ENCODE results near the gene RAB15. TPM values are rescaled to one million over a fixed set of nuclear protein-coding genes. Genes with fewer than 3 reads are reported as not detected.

Gene RAB15
- total RNA-seq, 2 donors from 2014 or later, result 3.2 to 7.8 TPM

- ATAC-seq (ENCODE audit: insufficient number of reproducible peaks, low FRiP score, low read depth), result no peak
- DNase-seq (ENCODE audit: low spot score), result no peak
- Histone ChIP-seq H3K9me3 (no peaks in the 10 kb centered on the region), H3K4me3 (no peak overlapping the region), H3K27me3 (replicated peaks; ENCODE audit: insufficient read depth) (no peaks in the 10 kb centered on the region), H3K4me1 (ENCODE audit: control insufficient read depth in 1 of 2, low read depth in 2 of 2) (peaks cover 0 to 4% of the 10 kb centered on the region in 2 donors), H3K27ac (no peak overlapping the region), H3K36me3 (no peaks in the 10 kb centered on the region)
- TF ChIP-seq, protein P1, sequence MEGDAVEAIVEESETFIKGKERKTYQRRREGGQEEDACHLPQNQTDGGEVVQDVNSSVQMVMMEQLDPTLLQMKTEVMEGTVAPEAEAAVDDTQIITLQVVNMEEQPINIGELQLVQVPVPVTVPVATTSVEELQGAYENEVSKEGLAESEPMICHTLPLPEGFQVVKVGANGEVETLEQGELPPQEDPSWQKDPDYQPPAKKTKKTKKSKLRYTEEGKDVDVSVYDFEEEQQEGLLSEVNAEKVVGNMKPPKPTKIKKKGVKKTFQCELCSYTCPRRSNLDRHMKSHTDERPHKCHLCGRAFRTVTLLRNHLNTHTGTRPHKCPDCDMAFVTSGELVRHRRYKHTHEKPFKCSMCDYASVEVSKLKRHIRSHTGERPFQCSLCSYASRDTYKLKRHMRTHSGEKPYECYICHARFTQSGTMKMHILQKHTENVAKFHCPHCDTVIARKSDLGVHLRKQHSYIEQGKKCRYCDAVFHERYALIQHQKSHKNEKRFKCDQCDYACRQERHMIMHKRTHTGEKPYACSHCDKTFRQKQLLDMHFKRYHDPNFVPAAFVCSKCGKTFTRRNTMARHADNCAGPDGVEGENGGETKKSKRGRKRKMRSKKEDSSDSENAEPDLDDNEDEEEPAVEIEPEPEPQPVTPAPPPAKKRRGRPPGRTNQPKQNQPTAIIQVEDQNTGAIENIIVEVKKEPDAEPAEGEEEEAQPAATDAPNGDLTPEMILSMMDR (IDR thresholded peaks at IDR 0.05), result no peak
Measured at GRCh38 chr14:64995291-64995690, 23.2 kb upstream of the RAB15 start.

GRCh38 chr14:64994540-64994939 lies 22.4 kb upstream of the RAB15 start:
- Histone ChIP-seq H3K27ac (no peak overlapping the region), H3K9me3 (no peaks in the 10 kb centered on the region), H3K27me3 (replicated peaks; ENCODE audit: insufficient read depth) (no peaks in the 10 kb centered on the region), H3K4me3 (no peak overlapping the region), H3K4me1 (ENCODE audit: control insufficient read depth in 1 of 2, low read depth in 2 of 2) (peaks cover 0 to 4% of the 10 kb centered on the region in 2 donors), H3K36me3 (no peaks in the 10 kb centered on the region)
- ATAC-seq (ENCODE audit: insufficient number of reproducible peaks, low FRiP score, low read depth) (no peak), DNase-seq (ENCODE audit: low spot score) (no peak)
- TF ChIP-seq, protein P1 (IDR thresholded peaks at IDR 0.05), result no peak

DNA sequence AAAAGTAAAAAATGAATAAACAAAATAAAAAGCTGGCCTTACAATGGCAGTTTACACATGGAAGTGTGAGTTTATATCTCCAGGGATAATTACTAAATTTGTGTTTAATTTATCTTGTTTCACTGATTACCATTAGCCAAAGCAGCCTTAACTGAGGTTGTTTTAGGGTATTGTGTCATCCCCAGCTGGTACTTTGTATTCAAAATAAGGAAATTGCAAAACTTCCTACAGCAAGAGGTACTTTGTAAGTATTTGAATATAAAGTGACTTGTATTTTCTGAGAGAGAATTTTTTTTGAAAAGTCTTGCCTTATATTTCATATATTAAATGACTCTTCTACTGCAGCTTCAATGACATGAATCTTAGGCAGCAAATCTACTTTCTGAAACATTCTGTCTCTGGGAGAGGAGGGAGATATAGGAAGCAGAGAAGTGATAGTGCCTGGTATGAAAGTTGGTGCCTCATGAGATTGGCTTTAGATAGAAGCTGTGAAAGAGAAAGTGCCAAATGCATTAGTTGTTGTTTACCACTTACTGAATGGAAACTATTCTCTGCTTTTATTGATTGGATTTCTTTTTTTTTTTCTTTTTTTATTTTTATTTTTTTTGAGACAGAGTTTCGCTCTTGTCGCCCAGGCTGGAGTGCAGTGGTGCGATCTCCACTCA lies 21.3 kb upstream of the RAB15 start:
- ATAC-seq (ENCODE audit: insufficient number of reproducible peaks, low FRiP score, low read depth) (no peak), DNase-seq (ENCODE audit: low spot score) (no peak)
- no peaks in the 10 kb centered on the region for H3K27me3 ChIP-seq (replicated peaks; ENCODE audit: insufficient read depth)
- no peaks in the 10 kb centered on the region for H3K9me3 ChIP-seq
- peaks cover 0 to under 1% of the 10 kb centered on the region in 2 donors for H3K4me1 ChIP-seq (ENCODE audit: control insufficient read depth in 1 of 2, low read depth in 2 of 2)
- TF ChIP-seq, protein P1 (IDR thresholded peaks at IDR 0.05), result no peak
- H3K4me3 ChIP-seq, result no peak overlapping the region
- H3K27ac ChIP-seq, result no peak overlapping the region
- no peaks in the 10 kb centered on the region for H3K36me3 ChIP-seq

DNA sequence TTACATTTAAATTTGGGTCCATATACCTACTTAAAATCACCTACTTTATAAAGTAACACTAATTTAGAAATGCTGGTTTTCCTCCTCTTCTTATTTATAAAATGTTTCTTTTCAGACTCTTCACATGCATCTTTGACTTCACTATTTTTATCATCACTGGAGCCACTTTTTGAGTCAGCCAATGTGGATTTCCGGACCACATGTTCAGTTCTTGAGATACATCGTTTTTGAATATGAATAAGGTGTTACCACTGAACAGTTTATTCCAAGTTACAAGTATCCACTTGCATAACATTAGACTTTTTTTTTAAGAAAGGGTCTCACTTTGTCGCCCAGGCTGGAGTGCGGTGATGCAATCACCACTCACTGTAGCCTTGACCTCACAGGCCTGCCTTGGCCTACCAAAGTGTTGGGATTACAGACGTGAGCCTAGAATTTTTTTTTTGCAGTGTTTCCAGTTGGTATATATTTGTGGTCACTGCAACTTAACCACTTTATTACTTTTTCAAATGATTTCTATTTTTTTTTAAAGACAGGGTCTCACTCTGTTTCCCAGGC lies 20.3 kb upstream of the RAB15 start:
- no peaks in the 10 kb centered on the region for H3K27me3 ChIP-seq (replicated peaks; ENCODE audit: insufficient read depth)
- ATAC-seq (ENCODE audit: insufficient number of reproducible peaks, low FRiP score, low read depth), result no peak

DNA sequence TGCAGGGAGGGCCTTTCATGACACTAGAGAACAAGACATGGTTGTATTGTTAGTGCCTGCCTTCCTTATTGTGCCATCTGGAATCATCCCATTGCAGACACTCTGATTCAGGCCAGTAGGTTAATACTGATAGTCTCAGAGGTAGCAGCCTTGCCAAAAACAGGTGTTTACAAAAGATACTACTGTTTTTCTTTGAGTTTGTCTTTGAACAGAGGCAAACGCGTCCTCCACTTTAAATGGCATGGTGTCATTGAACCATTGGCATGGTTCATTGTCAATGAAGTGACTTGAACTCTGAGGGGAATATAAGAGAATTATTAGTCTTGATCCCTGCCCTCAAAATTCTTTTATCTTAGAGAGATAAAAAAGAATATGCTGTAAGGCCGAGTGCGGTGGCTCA lies 18.8 kb upstream of the RAB15 start:
- TF ChIP-seq, protein P1 (IDR thresholded peaks at IDR 0.05), result no peak
- DNase-seq (ENCODE audit: low spot score), result no peak

More for the DNA sequence above, 20.3 kb upstream of the RAB15 start:
- H3K4me3 ChIP-seq, result no peak overlapping the region
- DNase-seq (ENCODE audit: low spot score), result no peak
- peaks cover 6 to 8% of the 10 kb centered on the region in 2 donors for H3K4me1 ChIP-seq (ENCODE audit: control insufficient read depth in 1 of 2, low read depth in 2 of 2)
- TF ChIP-seq, protein P1 (IDR thresholded peaks at IDR 0.05), result no peak
- no peaks in the 10 kb centered on the region for H3K36me3 ChIP-seq
- no peaks in the 10 kb centered on the region for H3K9me3 ChIP-seq
- no peak overlapping the region for H3K27ac ChIP-seq

More for the DNA sequence above, 18.8 kb upstream of the RAB15 start:
- Histone ChIP-seq H3K36me3 (no peaks in the 10 kb centered on the region), H3K4me1 (ENCODE audit: control insufficient read depth in 1 of 2, low read depth in 2 of 2) (peaks cover 7 to 14% of the 10 kb centered on the region in 2 donors), H3K27ac (no peak overlapping the region), H3K4me3 (no peak overlapping the region), H3K27me3 (replicated peaks; ENCODE audit: insufficient read depth) (no peaks in the 10 kb centered on the region), H3K9me3 (no peaks in the 10 kb centered on the region)
- no peak for ATAC-seq (ENCODE audit: insufficient number of reproducible peaks, low FRiP score, low read depth)

Data from thoracic aorta (tissue), 2 donors.